ENCODE results near the gene FMNL2.

Gene FMNL2

GRCh38 chr2:152406836-152407161, 71.8 kb downstream of the FMNL2 start:
- no peak for DNase-seq

GRCh38 chr2:152407204-152407721, 72.3 kb downstream of the FMNL2 start:
- peak; percentile 43 for DNase-seq

DNA sequence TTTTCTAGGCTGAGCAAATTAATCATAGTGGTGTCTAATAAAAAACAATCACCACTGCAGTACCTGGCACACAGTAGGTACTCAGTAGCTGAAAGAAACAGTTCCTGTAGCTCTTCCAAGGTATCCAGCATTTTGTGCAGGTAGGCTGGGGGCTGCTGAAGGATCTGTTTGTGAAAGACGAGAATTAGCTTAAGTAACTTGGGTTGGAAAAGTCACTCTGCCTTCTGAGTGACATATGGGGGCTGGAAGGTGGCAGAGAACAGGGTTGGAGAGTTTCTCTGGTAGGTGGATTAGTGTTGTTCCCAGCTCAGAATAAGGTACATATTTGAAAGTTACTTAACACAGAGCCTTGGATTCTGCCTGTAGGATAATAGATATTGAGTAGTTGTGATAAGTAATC, 72.8 kb downstream of the FMNL2 start:
- DNase-seq, result no peak

GRCh38 chr2:152408254-152408653, 73.3 kb downstream of the FMNL2 start:
- no peak for DNase-seq

GRCh38 chr2:152409386-152410164, 74.6 kb downstream of the FMNL2 start:
- DNase-seq, result no peak

DNA sequence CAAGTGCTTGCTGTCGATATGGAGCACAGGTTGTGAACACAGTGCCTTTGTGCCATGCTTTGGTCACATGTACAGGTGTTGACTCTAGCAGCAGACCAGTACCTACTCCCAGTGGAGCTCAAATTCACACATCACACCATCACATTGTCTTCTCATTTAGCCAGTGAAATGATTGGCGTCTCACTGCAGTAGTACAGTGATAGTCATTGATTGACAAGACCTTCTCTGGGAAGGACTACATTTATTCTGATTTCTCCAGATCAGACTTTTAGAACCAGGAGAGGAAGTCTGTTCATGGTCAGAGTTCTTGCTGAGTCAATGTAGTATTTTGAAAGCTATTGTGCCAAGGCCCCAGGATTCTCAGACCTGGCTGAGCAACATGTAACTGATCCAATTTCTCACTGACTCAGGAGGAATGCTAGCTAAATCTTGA, 75.2 kb downstream of the FMNL2 start:
- DNase-seq, result no peak

DNA sequence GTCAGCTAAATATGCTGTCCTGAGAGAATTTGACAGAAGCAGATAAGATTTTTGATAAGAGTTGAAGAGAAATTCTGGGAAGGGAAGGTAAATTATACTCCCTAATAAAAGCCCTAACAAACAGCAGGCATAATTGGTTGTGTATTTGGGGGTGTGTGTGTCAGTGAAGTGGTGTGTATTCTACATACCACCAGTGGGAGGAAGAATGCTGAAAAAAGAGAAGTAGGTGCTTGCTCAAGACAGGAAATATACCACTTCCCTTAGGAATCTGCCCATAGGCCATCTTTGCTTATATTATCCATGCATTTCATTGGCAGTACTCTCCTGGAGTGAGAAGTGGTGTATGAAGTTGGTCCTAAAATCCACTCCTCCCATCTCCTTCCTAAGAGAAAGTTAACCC, 76.2 kb downstream of the FMNL2 start:
- no peak for DNase-seq

DNA sequence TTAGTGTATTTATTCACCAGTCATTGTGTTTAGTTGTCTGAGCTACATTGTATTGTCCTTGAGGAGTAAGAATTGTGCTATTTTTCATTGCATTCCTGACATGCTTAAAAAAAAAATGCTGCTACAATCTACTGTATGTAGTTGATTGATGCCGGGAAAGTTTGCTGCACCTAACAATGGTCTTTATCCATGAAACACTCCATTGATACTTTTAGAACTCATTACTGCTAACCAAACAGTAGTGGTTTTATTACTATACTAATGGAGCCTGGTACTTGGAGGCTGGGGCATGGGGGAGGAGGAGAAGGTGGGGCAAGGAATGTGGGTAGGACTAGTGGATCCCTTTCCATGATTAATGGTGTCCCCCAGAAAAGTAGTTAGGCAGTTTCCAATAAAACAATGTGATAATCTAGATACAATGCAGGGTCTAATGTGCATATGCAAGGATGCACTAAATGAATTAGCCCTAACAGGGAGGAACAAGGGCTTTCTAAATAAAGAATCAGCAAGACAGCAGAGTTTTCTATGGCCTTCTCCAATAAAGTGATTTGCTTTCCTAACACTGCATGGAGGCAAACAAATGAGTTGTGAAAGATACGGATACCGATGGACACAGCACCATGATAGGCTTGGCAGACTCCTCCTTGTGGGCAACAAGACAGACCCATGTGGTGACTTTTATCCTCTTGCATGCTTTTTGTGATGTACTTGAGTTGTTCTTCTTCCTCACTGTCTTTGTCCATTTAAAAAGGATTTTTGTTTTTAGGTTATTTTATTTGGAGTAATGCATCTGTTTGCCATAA, 78.5 kb downstream of the FMNL2 start:
- no peak for DNase-seq

DNA sequence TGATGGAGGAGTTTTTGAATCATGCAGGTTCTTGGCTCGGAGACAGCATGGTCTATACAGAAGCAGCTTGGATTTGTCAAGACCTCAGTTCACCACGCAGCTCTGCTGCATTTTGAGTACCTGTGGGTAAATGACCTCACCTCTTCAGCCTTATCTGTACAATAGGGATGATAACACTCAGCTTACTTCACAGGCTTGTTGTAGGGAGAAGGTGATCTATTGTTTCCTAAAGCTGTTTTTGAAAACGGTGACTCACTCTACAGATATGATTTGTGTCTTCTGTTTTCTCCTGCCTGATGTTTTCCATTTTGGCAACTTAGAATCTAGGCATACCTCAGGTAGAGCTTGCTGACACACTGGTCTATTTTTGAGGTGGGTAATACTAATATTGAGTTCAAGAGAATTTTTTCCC, 80.3 kb downstream of the FMNL2 start:
- no peak for DNase-seq

DNA sequence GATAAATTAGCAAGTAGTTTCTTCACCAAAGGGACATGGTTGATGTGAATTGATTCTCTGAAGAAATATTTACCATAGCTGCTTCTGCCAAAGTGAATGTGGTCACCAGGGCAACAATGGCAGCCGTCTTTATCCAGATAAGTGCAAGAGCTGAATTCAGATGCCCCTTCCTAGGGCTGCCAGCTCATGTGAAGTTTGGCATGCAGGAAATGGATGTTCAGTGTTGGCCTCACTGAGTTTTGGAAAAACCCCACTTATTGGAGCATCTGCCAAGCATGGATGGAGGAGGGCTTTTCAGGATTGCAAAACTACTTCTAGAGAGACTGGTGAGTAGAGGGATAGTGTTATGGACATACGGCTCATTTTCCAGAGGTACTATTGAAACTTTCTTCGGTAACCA, 80.8 kb downstream of the FMNL2 start:
- DNase-seq, result no peak

- peak; percentile 27 for DNase-seq
These were observed 83.7 kb downstream of the FMNL2 start for GRCh38 chr2:152418688-152419087.

- DNase-seq, result no peak
These were observed 85.0 kb downstream of the FMNL2 start for GRCh38 chr2:152419944-152420343.

DNA sequence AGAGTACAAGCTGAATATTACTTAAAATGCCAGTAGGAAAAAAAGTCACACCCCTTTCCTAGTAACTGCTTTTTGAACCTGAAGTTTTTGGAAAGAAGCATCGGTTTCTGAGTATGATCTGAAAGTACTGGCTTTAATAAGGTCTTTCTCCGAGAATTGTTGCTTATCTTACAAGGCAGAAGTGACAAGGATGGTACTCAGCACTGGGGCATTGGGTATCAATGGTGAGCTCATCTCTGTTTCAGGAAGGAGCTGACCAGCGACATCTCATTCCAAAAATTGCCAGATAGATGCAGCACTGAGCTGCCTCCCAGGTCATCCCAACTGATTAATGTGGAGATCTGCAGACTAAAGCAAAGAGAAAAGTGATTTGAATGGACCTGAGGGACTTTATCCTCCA, 85.4 kb downstream of the FMNL2 start:
- DNase-seq, result no peak

- peak; percentile 11 for DNase-seq
These were observed 86.0 kb downstream of the FMNL2 start for GRCh38 chr2:152420936-152421335.

GRCh38 chr2:152421521-152422370, 86.8 kb downstream of the FMNL2 start:
- DNase-seq, result peak; percentile 50

GRCh38 chr2:152423684-152424083, 88.7 kb downstream of the FMNL2 start:
- no peak for DNase-seq

- no peak for DNase-seq
These were observed 91.1 kb downstream of the FMNL2 start for GRCh38 chr2:152425765-152426727.

GRCh38 chr2:152426801-152427200, 91.8 kb downstream of the FMNL2 start:
- DNase-seq, result no peak

- DNase-seq, result no peak
These were observed 92.9 kb downstream of the FMNL2 start for GRCh38 chr2:152427902-152428301.

DNA sequence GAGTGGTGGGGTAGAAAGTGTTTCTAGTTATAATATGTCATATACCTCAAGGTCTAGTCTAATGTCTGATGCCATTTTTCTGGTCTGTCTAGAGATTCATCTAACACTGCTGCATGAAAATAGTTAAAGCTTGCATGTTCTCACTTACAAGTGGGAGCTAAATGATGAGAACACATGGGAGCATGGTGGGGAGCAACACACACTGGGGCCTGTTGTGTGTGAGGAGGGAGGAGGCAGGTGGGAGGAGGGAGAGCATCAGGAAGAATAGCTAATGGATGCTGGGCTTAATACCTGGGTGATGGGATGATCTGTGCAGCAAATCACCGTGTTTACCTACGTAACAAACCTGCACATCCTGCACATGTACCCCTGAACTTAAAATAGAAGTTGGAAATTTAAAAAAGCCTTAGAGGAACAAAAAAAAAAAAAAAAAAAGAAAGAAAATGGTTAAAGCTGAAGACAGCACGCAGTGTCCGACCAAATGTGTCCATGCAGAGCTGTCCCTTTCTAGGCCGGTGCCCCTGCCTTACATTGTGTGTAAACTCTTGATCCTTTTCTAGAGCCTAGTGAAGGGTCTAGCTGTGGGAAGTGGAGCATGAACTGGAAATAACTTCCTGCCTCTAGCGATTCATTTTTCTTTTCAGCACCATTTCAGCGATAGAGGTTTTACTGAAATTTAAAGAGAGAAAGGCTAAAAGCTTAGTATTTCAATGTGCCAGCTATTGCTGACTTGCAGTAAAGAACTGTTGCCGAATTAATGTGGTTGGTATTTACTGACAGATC, 94.0 kb downstream of the FMNL2 start:
- DNase-seq, result no peak

DNA sequence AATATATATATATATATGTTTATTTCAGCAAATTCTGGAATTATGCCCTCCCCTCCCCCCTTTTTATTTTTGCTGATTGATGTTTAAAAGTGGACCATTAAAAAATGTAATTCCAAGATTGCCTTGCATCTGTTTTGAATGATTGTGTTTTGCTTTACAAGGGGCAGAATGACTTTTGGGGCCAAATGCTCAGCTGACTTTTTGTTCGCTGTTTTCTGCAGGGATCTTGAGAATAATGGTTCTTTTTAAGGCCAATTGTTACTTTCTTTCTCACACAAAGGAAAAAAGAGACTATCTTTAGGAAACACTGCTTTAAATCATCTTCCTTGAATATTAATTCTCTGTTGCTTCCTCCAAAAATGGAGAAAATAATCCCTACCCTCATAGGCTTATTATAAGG, 95.9 kb downstream of the FMNL2 start:
- no peak for DNase-seq
